ENCODE measurements around the gene SENP1. TPM values are rescaled to one million over a fixed set of nuclear protein-coding genes. Genes with fewer than 3 reads are reported as not detected.

The SENP1 gene
- total RNA-seq, 2 donors from 2014 or later, result 11.4 to 15.8 TPM

GRCh38 chr12:48071808-48072207 is 34.1 kb downstream of the SENP1 start:
- 93 to 99% methylated on average over 2 of the region's 2 CpGs for WGBS, 2 donors
- intact Hi-C loops (cut with DNase I), result no loop called here
- TF ChIP-seq CTCF (IDR thresholded peaks at IDR 0.05) (no peak), POLR2A (IDR thresholded peaks at IDR 0.05) (no peak)
- DNase-seq (no peak), ATAC-seq (no peak)
- Histone ChIP-seq H3K9me3 (no peaks in the 10 kb centered on the region), H3K27ac (no peak overlapping the region), H3K36me3 (replicated peaks in 1 of 2; ENCODE audit: insufficient read depth in 1 of 2, low read depth in 2 of 2) (peaks cover 0 to 9% of the 10 kb centered on the region in 2 donors), H3K4me3 (no peak overlapping the region), H3K27me3 (no peaks in the 10 kb centered on the region), H3K4me1 (no peaks in the 10 kb centered on the region)

- Histone ChIP-seq H3K36me3 (replicated peaks in 1 of 2; ENCODE audit: insufficient read depth in 1 of 2, low read depth in 2 of 2) (peaks cover 2 to 9% of the 10 kb centered on the region in 2 donors), H3K27me3 (no peaks in the 10 kb centered on the region), H3K4me1 (no peaks in the 10 kb centered on the region), H3K27ac (no peak overlapping the region), H3K4me3 (no peak overlapping the region), H3K9me3 (no peaks in the 10 kb centered on the region)
- WGBS, 2 donors, result 97 to 98% methylated on average over 4 of the region's 4 CpGs
- ATAC-seq, result no peak
- TF ChIP-seq POLR2A (IDR thresholded peaks at IDR 0.05) (no peak), CTCF (IDR thresholded peaks at IDR 0.05) (no peak)
- no peak for DNase-seq
- intact Hi-C loops (cut with DNase I), result no loop called here
These were observed 35.1 kb downstream of the SENP1 start for GRCh38 chr12:48070731-48071130.

- no peak for ATAC-seq
- 100% methylated on average over 1 of the region's 1 CpG for WGBS, 2 donors
- H3K27me3 ChIP-seq, result no peaks in the 10 kb centered on the region
- H3K4me1 ChIP-seq, result no peaks in the 10 kb centered on the region
- peaks cover 7 to 14% of the 10 kb centered on the region in 2 donors for H3K36me3 ChIP-seq (replicated peaks in 1 of 2; ENCODE audit: insufficient read depth in 1 of 2, low read depth in 2 of 2)
- TF ChIP-seq CTCF (IDR thresholded peaks at IDR 0.05) (no peak), POLR2A (IDR thresholded peaks at IDR 0.05) (no peak)
- intact Hi-C loops (cut with DNase I), result no loop called here
- DNase-seq, result no peak
- H3K4me3 ChIP-seq, result no peak overlapping the region
- H3K27ac ChIP-seq, result no peak overlapping the region
- H3K9me3 ChIP-seq, result no peaks in the 10 kb centered on the region
These were observed 35.8 kb downstream of the SENP1 start for GRCh38 chr12:48070033-48070432.

- no peaks in the 10 kb centered on the region for H3K4me1 ChIP-seq
- ATAC-seq, result no peak
- 92 to 94% methylated on average over 1 of the region's 1 CpG for WGBS, 2 donors
- TF ChIP-seq CTCF (IDR thresholded peaks at IDR 0.05) (no peak), POLR2A (IDR thresholded peaks at IDR 0.05) (no peak)
- H3K36me3 ChIP-seq (replicated peaks in 1 of 2; ENCODE audit: insufficient read depth in 1 of 2, low read depth in 2 of 2), result peaks cover 7 to 19% of the 10 kb centered on the region in 2 donors
- no peaks in the 10 kb centered on the region for H3K27me3 ChIP-seq
- no peak overlapping the region for H3K27ac ChIP-seq
- no peaks in the 10 kb centered on the region for H3K9me3 ChIP-seq
- no peak for DNase-seq
- intact Hi-C loops (cut with DNase I), result no loop called here
- H3K4me3 ChIP-seq, result no peak overlapping the region
These were observed 36.6 kb downstream of the SENP1 start for GRCh38 chr12:48069241-48069640.

GRCh38 chr12:48068457-48068856 is 37.4 kb downstream of the SENP1 start:
- no peak overlapping the region for H3K27ac ChIP-seq
- H3K36me3 ChIP-seq (replicated peaks in 1 of 2; ENCODE audit: insufficient read depth in 1 of 2, low read depth in 2 of 2), result peaks cover 7 to 19% of the 10 kb centered on the region in 2 donors
- no peaks in the 10 kb centered on the region for H3K27me3 ChIP-seq
- DNase-seq (no peak), ATAC-seq (no peak)
- H3K9me3 ChIP-seq, result no peaks in the 10 kb centered on the region
- WGBS, 2 donors, result 83 to 92% methylated on average over 2 of the region's 2 CpGs
- no peak for TF ChIP-seq POLR2A (IDR thresholded peaks at IDR 0.05)
- TF ChIP-seq CTCF (IDR thresholded peaks at IDR 0.05), result no peak
- intact Hi-C loops (cut with DNase I), result no loop called here
- H3K4me3 ChIP-seq, result no peak overlapping the region
- H3K4me1 ChIP-seq, result no peaks in the 10 kb centered on the region
